Colonic mucosa (tissue), 4 donors: ENCODE results near the gene YY2. TPM values are rescaled to one million over a fixed set of nuclear protein-coding genes. Genes with fewer than 3 reads are reported as not detected.

Experiments
- DNase-seq: peaks from one replicate; pipeline ENCODE4 v3.0.0-alpha.2; 2020
- H3K27ac ChIP-seq: fragments of 200-600 bp; one replicate; pipeline ENCODE4 v1.8.0; 2021
- H3K27me3 ChIP-seq: fragments of 200-600 bp; one replicate; pipeline ENCODE4 v1.8.0; 2021
- H3K36me3 ChIP-seq: fragments of 200-600 bp; one replicate; pipeline ENCODE4 v1.8.0; 2021
- H3K4me1 ChIP-seq: fragments of 200-600 bp; one replicate; pipeline ENCODE4 v1.8.0; 2021; ENCODE audit warnings: mild to moderate bottlenecking
- H3K4me3 ChIP-seq: fragments of 200-600 bp; one replicate; pipeline ENCODE4 v1.8.0; 2021
- H3K9ac ChIP-seq, 2 donors: one replicate each; pipeline ENCODE4 v1.7.0; 2013; ENCODE audit warnings: control low read depth in 2 of 2, low read depth in 2 of 2, low read length in 2 of 2
- H3K9me3 ChIP-seq: fragments of 200-600 bp; one replicate; pipeline ENCODE4 v1.8.0; 2021
- CTCF ChIP-seq: fragments of 200-600 bp; IDR thresholded peaks from one replicate; pipeline ENCODE4 v1.8.0; 2022; ENCODE audit warnings: antibody characterized with exemption, mild to moderate bottlenecking
- intact Hi-C: fragments of 100-400 bp; cut with DNase I; formaldehyde crosslinking; loops from one replicate; pipeline ENCODE4 v1.14.1; 2022
- total RNA-seq, 2 donors: library from RNA; stranded (reverse); fragmentation: NEBNext Ultra II Directional in 1 of 2; extraction: Animal tissue kit (Norgen Biotek cat#: 25700) in 1 of 2; gene quantifications; one replicate each; pipeline ENCODE4 v1.2.1, GENCODE V29; 2021
- donor health status: healthy.
- donor health status: DM: no; HTN: no; CAD: no.
- donor health status: DM: no; HTN: no; CAD: no.

YY2 gene
- total RNA-seq, 2 donors from 2014 or later, result 0.66 to 1.5 TPM

- Histone ChIP-seq H3K9ac (no peak overlapping the region), H3K9me3 (no peaks in the 10 kb centered on the region), H3K36me3 (no peaks in the 10 kb centered on the region), H3K4me1 (no peaks in the 10 kb centered on the region), H3K27ac (no peak overlapping the region), H3K4me3 (no peak overlapping the region), H3K27me3 (no peaks in the 10 kb centered on the region)
- DNase-seq, result no peak
- TF ChIP-seq CTCF, result no peak
- intact Hi-C loops, result no loop called here
These were observed 2.2 kb upstream of the YY2 start for GRCh38 chrX:21853578-21853977.

DNA sequence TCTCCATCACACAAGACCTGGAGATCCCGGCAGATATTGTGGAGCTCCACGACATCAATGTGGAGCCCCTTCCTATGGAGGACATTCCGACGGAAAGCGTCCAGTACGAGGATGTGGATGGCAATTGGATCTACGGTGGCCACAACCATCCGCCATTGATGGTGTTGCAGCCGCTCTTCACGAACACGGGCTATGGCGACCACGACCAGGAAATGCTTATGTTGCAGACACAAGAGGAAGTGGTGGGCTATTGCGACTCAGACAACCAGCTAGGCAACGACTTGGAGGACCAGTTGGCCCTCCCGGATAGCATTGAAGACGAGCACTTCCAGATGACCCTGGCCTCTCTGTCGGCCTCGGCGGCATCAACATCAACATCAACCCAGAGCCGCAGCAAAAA, 717 bp downstream of the YY2 start:
- intact Hi-C loops, result no loop called here
- Histone ChIP-seq H3K4me3 (no peak overlapping the region), H3K36me3 (no peaks in the 10 kb centered on the region), H3K9ac (no peak overlapping the region), H3K27ac (no peak overlapping the region), H3K4me1 (no peaks in the 10 kb centered on the region), H3K27me3 (no peaks in the 10 kb centered on the region), H3K9me3 (no peaks in the 10 kb centered on the region)
- TF ChIP-seq CTCF, result no peak
- no peak for DNase-seq

DNA sequence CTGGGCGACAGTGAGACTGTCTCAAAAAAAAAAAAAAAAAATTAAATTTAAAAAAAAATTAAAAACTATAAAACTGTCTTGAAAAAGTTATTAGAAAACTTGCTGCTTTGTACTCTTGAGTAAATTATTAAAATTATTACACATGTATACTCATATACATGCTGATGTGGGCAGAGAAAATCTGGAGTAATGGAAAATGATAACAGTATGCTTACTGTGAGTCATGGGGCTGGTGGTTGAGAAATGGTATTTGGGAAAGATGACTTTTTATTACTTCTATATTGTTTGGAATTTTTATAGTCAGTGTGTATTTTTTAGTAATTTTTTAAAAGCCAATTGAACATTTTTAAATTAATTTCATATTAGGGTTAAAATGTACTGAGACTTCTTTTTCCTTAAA, 7.5 kb downstream of the YY2 start:
- Histone ChIP-seq H3K36me3 (no peaks in the 10 kb centered on the region), H3K9me3 (no peaks in the 10 kb centered on the region), H3K27ac (no peak overlapping the region), H3K9ac (no peak overlapping the region), H3K4me1 (no peaks in the 10 kb centered on the region), H3K27me3 (no peaks in the 10 kb centered on the region), H3K4me3 (no peak overlapping the region)
- intact Hi-C loops, result no loop called here
- no peak for TF ChIP-seq CTCF
- DNase-seq, result no peak

DNA sequence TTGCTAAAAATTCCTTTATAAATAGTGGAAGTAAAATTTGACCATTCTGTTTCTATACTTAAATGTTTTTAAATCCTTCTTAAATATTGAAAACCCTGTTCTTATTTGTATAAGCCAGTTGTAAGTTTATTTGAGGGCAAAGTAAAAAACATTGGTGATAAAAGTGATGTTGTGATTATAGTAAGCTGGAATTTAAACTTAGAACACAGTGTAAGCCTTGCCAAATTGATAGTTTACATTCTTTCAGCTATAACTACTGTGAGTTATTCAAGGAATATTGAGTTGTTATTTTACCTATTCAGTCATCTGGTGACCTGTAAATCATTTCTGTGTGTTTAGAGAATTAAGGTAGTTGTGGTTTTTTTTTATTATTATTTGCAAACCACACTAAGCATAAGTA, 9.6 kb downstream of the YY2 start:
- Histone ChIP-seq H3K9me3 (no peaks in the 10 kb centered on the region), H3K4me1 (no peaks in the 10 kb centered on the region), H3K4me3 (no peak overlapping the region), H3K27ac (no peak overlapping the region), H3K36me3 (no peaks in the 10 kb centered on the region), H3K9ac (no peak overlapping the region), H3K27me3 (no peaks in the 10 kb centered on the region)
- intact Hi-C loops, result no loop called here
- no peak for DNase-seq
- no peak for TF ChIP-seq CTCF

GRCh38 chrX:21870494-21870893, 14.7 kb downstream of the YY2 start:
- Histone ChIP-seq H3K9me3 (no peaks in the 10 kb centered on the region), H3K36me3 (no peaks in the 10 kb centered on the region), H3K27ac (no peak overlapping the region), H3K27me3 (no peaks in the 10 kb centered on the region), H3K4me3 (no peak overlapping the region), H3K9ac (no peak overlapping the region), H3K4me1 (no peaks in the 10 kb centered on the region)
- no peak for DNase-seq
- TF ChIP-seq CTCF, result no peak
- intact Hi-C loops, result no loop called here
